Measurements from ENCODE around the gene PDZD2. TPM values are rescaled to one million over a fixed set of nuclear protein-coding genes. Genes with fewer than 3 reads are reported as not detected.

Gene PDZD2
- total RNA-seq, 2 donors from 2014 or later: 10.3 to 59.5 TPM

DNA sequence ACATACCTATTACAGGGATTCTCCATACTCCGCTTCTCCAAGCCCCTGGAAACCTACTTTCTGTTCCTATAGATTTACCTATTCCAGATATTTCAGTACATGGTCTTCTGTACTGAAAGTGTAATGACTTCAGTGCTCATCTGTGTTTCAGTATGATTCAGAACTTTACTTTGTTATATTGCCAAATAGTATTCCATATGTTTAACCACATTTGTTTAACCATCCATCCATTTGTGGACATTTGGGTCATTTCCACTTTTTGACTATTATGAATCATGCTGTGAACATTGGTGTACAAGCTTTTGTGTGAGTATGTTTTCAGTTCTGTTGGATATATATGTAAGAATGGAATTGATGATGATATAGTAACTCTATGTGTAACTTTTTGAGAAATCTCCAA is 188.9 kb downstream of the PDZD2 start:
- intact Hi-C loops (cut with DNase I): loop anchor here (5.0 kb wide), 1 partner anchor 249 kb away; no protein-coding TSS in a partner anchor
- Histone ChIP-seq H3K36me3 (no peaks in the 10 kb centered on the region), H3K4me3 (no peak overlapping the region), H3K9me3 (no peaks in the 10 kb centered on the region), H3K27me3 (replicated peaks; ENCODE audit: insufficient read depth) (no peaks in the 10 kb centered on the region), H3K4me1 (replicated peaks) (no peaks in the 10 kb centered on the region), H3K27ac (no peak overlapping the region)
- TF ChIP-seq, protein P1, sequence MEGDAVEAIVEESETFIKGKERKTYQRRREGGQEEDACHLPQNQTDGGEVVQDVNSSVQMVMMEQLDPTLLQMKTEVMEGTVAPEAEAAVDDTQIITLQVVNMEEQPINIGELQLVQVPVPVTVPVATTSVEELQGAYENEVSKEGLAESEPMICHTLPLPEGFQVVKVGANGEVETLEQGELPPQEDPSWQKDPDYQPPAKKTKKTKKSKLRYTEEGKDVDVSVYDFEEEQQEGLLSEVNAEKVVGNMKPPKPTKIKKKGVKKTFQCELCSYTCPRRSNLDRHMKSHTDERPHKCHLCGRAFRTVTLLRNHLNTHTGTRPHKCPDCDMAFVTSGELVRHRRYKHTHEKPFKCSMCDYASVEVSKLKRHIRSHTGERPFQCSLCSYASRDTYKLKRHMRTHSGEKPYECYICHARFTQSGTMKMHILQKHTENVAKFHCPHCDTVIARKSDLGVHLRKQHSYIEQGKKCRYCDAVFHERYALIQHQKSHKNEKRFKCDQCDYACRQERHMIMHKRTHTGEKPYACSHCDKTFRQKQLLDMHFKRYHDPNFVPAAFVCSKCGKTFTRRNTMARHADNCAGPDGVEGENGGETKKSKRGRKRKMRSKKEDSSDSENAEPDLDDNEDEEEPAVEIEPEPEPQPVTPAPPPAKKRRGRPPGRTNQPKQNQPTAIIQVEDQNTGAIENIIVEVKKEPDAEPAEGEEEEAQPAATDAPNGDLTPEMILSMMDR (IDR thresholded peaks at IDR 0.05): no peak
- TF ChIP-seq POLR2A (IDR thresholded peaks at IDR 0.05) (no peak), POLR2AphosphoS5 (IDR thresholded peaks at IDR 0.05) (no peak)
- 98% methylated on average over 1 of the region's 1 CpG for WGBS
- DNase-seq (ENCODE audit: low spot score): no peak

DNA sequence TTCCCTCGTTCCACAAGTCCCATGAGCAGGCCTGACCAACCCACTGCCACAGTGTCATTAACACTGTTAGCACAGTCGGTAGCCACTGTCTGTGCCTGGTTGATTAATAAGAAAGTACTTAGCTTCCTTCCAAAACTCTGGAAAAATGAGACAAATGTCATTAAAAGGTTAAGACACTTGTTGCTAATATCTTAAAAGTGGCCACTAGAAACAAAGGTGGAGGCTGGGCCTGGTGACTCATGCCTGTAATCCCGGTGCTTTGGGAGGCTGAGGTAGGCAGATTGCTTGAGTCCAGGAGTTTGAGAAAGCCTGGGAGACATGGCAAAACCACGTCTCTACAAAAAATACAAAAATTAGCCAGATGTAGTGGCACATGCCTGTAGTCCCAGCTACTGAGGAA is 194.0 kb downstream of the PDZD2 start:
- Histone ChIP-seq H3K27ac (no peak overlapping the region), H3K9me3 (no peaks in the 10 kb centered on the region), H3K36me3 (no peaks in the 10 kb centered on the region), H3K4me1 (replicated peaks) (no peaks in the 10 kb centered on the region), H3K4me3 (no peak overlapping the region), H3K27me3 (replicated peaks; ENCODE audit: insufficient read depth) (no peaks in the 10 kb centered on the region)
- 72% methylated on average over 4 of the region's 4 CpGs for WGBS
- TF ChIP-seq, protein P1 (IDR thresholded peaks at IDR 0.05): no peak
- TF ChIP-seq POLR2AphosphoS5 (IDR thresholded peaks at IDR 0.05): no peak
- no peak for TF ChIP-seq POLR2A (IDR thresholded peaks at IDR 0.05)
- intact Hi-C loops (cut with DNase I): no loop called here
- DNase-seq (ENCODE audit: low spot score): no peak

DNA sequence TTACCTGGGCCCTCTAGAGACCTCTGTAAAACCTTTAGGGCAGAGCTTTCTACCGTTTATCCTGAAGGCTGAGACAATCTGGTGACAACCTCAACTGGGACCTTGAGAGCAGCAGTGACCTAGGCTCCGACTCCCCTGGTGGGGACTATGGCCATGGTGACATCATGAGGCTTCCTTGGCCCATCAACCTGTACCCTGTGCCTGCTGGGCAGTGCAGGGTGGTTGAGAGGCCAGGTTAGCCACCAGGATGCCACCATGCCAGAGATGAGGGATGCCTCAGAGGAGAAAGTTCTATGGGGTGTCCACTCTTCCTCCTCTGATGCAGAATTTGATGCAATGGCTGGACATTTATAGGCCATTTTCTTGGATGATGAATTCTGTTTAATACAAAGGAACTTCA is 194.8 kb downstream of the PDZD2 start:
- Histone ChIP-seq H3K36me3 (no peaks in the 10 kb centered on the region), H3K27me3 (replicated peaks; ENCODE audit: insufficient read depth) (no peaks in the 10 kb centered on the region), H3K9me3 (no peaks in the 10 kb centered on the region), H3K4me1 (replicated peaks) (no peaks in the 10 kb centered on the region), H3K27ac (no peak overlapping the region), H3K4me3 (no peak overlapping the region)
- 73% methylated on average over 2 of the region's 2 CpGs for WGBS
- DNase-seq (ENCODE audit: low spot score): no peak
- intact Hi-C loops (cut with DNase I): no loop called here
- TF ChIP-seq POLR2A (IDR thresholded peaks at IDR 0.05) (no peak), POLR2AphosphoS5 (IDR thresholded peaks at IDR 0.05) (no peak)
- TF ChIP-seq, protein P1 (IDR thresholded peaks at IDR 0.05): no peak

DNA sequence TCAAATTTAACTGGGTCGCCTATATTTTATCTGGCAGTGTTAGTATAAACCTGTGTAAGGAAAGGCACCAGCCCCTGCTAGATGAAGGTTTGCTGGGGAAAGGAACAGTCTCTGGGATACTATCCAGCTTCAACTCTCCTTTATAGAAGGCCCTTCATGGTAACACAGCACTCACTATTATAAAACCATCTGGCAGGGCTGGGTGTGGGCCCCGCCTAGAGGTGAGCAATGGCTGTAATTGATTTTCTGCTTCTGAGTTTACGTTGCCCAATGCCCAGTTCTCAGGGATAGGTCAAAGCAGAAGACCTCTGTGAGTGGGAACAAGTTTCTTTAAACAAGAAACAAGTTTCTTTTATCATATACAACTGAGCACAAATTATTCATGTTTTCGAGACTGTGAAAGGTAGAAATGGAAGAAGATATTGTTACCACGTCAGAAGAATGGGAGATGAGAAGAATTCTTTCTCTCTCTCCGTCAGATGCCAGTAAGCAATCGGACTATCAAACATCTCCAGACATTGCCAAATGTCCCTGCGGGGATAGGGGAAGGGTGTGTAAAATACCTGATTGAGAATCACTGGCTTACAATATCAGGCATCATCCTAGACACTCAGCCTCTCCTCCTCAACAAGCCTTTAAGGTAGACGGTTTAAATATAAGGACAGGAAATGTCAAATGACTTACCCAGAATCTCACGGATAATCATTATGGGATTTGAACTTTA is 205.9 kb downstream of the PDZD2 start:
- 80% methylated on average over 10 of the region's 10 CpGs for WGBS
- Histone ChIP-seq H3K4me1 (replicated peaks) (no peaks in the 10 kb centered on the region), H3K9me3 (no peaks in the 10 kb centered on the region), H3K36me3 (no peaks in the 10 kb centered on the region), H3K4me3 (no peak overlapping the region), H3K27ac (no peak overlapping the region), H3K27me3 (replicated peaks; ENCODE audit: insufficient read depth) (no peaks in the 10 kb centered on the region)
- intact Hi-C loops (cut with DNase I): no loop called here
- no peak for DNase-seq (ENCODE audit: low spot score)
- TF ChIP-seq, protein P1 (IDR thresholded peaks at IDR 0.05): no peak

DNA sequence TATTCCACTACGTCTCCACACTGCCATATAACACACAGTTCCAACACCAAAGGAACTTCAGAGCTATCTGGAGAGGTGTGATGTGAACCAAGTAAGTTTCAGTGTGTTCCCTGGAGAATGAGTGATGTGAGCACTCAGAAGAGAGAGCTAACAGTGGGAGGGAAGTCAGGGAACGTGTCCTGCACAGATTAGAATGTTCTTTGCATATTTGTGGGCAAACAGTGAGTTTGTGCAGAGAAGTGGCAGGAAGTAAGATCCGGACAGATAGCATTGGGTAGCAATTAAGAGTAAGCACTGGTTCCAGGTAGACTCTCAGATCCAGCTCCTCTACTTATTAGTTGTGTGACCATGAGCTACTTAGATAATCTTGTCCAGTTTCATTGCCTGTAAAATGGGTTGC is 206.4 kb downstream of the PDZD2 start:
- WGBS: 44% methylated on average over 3 of the region's 3 CpGs

More for the DNA sequence above, 206.4 kb downstream of the PDZD2 start:
- Histone ChIP-seq H3K4me1 (replicated peaks) (no peaks in the 10 kb centered on the region), H3K4me3 (no peak overlapping the region), H3K36me3 (no peaks in the 10 kb centered on the region), H3K27ac (no peak overlapping the region), H3K27me3 (replicated peaks; ENCODE audit: insufficient read depth) (no peaks in the 10 kb centered on the region), H3K9me3 (no peaks in the 10 kb centered on the region)
- intact Hi-C loops (cut with DNase I): no loop called here
- DNase-seq (ENCODE audit: low spot score): no peak
- TF ChIP-seq POLR2A (IDR thresholded peaks at IDR 0.05): no peak
- TF ChIP-seq, protein P1 (IDR thresholded peaks at IDR 0.05): no peak
- TF ChIP-seq POLR2AphosphoS5 (IDR thresholded peaks at IDR 0.05): no peak

All from prostate gland (tissue), 2 donors.